NCI-H128 (cell line): ENCODE data around the gene CCDC93.

Experiments used
- DNase-seq: peaks from one replicate; lab custom pipeline; 2025; ENCODE audit not compliant: unreplicated experiment; lab: John Stamatoyannopoulos, UW

The CCDC93 gene

DNA sequence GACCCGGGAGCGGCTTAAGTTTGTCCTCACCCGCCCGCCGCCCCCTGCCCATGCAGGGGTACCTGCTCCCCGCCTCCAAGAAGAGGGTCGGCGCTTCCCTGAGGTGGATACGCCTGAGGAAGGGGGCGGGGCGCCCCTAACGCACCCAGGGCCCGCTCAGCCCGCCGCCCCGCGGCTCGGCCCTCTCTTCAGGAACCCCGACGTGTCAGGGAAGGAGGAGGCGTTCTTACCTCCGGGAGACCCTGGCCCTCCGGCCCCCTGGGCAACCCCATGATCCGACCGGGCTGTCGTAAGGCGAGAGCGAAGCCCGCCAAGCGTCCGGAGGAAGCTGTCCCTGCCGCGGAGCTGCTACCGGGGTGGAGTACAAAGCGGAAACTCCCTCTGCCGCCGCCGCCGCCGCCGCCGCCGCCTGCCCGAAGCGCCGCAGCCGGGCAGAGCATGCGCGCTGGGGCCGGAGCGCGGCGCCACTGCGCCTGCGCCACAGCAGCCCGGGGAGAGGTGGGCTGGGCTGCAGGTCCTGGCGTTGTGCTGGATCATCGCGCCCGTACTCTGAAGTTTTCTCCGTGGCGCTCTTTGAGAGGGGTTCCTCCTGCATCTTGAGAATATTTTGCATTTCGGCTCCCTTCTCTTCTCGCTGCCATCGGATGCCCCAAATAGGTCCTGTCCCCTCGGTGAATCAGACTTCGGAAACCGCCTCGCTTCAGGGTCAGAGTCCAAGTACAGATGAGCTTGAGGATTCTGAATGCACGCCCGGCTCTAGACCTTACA lies at the start of gene CCDC93:
Gene CCDC93, minus strand, starts transcription at position 347 of the 768 bp plus-strand sequence. Its CDS starts 75 bp downstream, at position 272.
- DNase-seq: peak; percentile 27

- no peak for DNase-seq
These were observed 48.8 kb upstream of the CCDC93 start for GRCh38 chr2:118062669-118063068.

- DNase-seq: no peak
These were observed 48.2 kb upstream of the CCDC93 start for GRCh38 chr2:118062048-118062447.

DNA sequence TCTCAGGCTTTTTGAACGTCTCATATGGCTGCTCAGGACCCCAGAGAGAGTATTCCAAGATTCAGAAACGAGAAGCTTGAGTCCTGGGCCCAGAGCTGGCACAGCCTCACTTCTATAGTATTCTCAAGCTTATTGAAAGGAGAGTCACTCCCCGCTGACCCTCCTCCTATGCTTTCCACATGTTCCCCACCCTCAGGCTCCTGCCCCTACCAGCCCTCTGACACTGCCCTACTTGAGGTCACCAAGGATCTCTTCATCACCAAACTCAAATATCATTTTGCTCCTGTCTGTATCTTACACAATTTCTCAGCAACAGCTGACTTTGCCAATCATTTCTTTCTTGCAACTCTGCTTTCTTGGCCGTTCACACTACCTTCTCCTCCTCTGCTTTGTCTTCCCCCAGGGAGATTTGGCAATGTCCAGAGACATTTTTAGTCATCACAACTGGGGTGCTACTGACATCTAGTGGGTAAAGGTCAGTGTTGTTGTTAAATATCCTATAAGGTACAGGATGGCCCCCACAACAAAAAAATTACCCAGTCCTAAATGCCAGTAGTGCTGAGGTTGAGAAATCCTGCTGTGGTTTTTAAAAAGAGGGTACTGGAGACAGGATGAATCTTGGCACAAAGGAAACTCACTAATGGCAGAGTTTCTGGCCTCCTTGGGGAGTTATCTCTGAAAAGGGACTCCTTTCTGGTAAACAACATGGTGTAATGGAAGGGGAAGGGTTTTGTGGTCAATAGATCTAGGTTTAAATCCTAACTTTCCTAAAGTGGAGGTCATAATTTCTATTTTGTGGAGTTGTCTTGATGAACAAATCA lies 47.5 kb upstream of the CCDC93 start:
- DNase-seq: no peak

DNA sequence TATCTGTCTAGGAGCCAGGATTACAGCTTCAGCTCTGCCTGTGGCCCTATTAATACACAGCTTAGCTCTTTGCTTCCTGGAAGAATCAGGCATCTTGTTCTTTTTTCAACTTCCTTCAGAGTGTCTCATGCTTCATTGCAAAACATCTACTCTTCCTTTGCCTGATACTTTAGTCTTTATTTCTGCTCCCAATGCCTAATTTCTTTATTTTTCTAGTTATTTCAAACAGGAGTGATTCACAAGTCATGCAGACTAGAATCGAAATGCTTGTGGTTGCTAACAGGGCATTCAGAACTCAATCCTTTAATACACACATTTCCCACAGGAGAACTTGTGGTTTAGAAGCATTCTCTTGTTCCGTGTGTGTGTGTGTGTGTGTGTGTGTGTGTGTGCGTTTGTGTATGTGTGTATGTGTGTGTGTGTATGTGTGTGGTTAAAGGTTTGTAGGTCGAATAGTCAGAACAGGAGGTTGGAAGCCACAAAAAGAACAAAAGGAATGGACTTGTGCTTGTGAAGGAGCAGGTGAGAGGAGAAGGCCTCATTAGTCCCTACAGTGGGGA lies 46.1 kb upstream of the CCDC93 start:
- no peak for DNase-seq

DNA sequence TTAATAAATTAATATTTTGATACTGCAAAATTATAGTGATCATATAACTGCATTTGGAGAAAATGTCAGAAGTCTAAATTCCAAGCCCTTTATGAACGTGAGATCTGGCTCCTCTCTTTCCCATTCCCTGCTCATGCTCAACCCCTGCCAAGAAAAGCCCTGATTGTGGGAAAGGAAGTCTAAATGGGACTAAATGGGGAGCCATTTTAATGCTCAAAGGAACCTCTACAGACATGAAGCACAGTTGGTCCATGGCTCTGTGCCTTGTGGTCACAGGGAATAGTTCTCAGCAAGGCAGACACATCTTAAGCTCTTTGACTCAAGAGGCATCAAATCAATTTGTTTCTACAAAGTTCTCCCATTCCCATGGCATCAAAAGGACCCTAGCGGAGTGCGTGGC lies 45.1 kb upstream of the CCDC93 start:
- no peak for DNase-seq

DNA sequence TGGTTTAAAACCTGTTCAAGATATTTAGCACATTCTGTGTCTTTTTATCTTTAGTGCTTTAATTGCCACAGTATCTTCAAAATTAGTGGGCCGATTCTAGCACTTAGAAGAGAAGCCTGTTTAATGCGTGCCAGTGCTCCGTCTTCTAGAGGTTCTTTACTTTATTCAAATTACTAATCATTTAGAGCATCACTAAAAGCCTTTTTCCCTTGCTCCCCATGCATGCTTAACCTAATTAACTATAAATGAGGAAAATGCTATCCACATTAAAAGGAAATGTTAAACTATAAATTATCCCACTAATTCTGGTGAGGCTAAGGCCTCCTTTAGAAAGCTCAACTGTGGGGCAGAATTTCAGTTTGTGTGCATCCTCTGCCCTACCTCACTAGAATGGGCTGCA lies 42.9 kb upstream of the CCDC93 start:
- DNase-seq: no peak

DNA sequence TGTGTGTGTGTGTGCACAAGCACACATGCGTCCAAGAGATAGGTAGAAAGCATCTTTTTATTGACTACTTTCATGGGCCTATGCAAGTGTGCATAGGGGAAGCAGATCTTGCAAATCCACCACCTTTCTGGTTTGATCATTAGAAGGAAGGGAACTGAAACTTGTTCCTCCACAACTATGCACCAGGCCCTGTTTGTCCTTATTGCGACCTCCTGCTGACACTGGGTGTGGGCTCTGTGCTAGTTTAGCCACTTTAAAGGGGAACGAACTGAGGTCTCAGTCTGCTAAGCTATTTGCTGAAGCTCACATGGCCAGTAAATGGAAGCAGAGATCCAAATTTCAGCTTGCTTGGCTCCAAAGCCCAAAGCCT lies 42.3 kb upstream of the CCDC93 start:
- DNase-seq: no peak

DNA sequence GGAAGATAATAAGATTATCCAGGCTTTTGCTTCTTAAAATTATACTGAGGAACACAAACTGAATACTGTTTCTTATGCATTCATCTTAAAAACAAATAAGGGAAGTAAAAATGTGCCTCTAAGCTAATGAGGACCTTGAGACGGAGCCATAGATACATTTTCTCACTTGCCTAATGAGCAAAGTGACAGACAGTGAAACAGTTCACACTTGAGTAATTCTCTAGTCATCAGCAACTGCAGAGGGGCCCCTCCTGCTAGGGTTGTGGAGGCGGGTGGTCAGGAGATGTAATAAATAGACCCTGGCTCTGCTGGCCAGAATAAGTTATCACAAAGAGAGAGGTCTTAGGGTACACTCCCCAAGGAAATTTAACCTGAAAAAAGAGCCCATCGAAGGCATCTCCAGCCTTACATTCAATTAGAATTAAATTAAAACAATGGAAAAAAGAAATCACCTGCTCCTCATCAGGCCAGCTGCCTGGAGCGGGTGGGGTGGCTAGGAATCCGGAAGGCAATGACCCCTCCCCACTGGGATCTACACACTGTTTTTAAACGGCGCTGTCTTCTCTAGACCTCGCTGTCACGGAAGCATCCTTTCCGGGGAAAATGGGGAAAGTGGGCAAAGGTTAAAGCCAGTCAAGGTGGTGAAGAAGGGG lies 41.8 kb upstream of the CCDC93 start:
- no peak for DNase-seq

DNA sequence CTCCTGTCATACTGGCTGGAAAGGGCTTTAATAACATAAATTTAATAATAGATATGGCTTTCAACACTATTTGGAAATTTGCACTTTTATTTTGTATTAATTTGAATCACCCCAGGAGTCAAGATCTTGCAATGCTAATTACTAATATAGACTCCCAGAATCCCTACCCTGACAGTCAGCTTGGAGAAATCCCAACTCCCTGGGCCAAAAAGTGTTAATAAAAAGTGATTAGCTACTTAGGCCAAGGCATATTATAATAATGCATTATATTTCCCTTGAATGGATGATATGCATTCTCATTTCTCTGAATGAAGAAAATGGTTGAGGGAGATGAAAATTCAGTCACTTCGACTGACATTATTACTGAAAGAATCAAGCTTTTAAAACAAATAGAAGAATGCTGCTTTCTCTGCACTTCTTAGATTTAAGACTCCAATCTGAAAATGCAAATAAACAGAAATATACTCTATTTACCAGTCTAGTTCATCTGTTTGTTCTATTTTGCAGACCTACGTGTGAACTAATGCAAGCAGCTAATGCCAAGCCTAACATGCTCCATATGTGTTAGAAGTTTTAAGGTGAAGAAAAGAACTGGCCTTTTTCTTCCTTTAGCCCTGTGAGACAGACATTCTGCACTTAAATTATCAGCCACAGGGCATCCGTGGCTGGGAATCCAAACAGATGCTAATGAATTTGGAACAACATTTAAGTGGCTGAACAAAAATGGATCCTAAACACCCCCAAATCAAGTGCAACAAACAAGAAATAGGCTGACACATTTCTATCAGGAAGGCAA lies 40.5 kb upstream of the CCDC93 start:
- no peak for DNase-seq

GRCh38 chr2:118053681-118054080 lies 39.8 kb upstream of the CCDC93 start:
- DNase-seq: no peak

DNA sequence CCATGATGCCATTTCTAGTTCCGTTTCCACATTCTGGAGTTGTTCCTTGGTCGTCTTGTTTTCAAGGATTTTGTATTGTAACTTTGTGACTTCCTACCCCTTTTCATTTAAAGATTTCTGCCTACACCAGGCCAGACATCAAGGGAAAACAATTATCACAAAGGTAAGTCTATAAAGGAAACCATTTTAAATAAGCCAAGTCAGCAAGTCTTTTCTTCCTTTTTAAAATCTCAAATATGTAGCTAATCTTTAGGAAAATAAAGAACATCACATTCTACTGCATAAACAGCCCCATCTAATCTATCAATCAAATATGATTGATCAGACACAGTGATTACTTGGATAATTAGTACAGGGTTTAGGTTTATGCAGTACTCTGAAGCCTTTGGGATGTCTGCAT lies 38.6 kb upstream of the CCDC93 start:
- DNase-seq: no peak

DNA sequence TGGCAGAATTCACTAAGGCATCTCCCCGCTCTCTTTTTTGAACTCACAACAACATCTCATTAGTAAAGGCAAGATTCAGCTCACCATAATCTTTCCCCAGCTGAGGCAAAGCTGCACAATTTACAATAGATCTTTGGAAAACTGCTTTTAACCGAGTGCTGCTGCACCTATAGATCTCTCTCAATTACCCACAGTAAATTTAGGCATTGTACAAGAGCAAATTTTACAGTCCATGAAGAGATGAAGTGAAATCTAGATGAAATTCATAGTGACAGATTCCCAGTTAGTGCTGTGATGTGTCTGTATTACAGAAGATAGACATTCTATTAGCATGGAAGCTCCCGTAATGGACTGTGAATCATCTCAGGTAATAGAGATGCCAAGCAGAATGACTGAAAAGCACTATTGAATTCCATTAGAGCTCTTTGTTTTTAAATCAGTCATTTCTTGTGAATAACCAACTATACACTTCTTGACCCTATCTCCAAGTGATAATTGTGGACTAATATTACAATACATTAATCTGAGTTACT lies 38.0 kb upstream of the CCDC93 start:
- DNase-seq: no peak

GRCh38 chr2:118050974-118051373 lies 37.1 kb upstream of the CCDC93 start:
- no peak for DNase-seq

DNA sequence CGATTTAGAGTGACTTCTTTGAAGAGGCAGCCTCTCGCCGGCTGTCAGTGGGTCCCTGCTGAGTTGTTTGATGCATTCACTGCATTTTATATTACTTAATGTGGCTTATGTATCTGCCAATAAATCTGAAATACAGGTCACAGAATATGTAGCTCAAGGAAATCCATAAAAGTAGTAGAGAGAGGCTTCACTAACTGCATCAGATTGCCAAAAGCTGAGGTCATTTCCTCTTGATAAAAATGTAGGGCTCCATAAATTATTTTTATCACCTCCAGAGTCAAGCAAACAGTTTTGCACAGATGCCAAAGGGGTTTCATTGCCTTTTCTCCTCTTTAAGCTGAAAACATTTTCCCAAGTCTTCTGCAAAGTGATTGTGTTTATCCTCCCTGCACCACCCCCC lies 36.5 kb upstream of the CCDC93 start:
- no peak for DNase-seq

DNA sequence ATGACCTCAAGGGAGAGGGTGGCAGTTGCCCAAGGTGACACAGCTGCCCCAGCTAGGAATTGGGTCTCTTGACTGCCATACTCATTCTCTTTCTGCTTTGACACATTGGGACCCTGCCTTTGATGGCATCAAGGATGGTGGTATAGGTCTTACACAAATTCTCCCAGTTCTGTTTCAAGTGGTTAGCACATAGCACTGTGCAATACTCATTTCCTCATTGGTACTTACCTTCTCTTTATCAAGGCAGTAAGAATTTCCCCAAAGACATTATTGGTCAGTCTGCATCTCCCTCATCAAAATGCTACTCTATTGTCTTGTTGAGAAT lies 35.9 kb upstream of the CCDC93 start:
- DNase-seq: no peak

DNA sequence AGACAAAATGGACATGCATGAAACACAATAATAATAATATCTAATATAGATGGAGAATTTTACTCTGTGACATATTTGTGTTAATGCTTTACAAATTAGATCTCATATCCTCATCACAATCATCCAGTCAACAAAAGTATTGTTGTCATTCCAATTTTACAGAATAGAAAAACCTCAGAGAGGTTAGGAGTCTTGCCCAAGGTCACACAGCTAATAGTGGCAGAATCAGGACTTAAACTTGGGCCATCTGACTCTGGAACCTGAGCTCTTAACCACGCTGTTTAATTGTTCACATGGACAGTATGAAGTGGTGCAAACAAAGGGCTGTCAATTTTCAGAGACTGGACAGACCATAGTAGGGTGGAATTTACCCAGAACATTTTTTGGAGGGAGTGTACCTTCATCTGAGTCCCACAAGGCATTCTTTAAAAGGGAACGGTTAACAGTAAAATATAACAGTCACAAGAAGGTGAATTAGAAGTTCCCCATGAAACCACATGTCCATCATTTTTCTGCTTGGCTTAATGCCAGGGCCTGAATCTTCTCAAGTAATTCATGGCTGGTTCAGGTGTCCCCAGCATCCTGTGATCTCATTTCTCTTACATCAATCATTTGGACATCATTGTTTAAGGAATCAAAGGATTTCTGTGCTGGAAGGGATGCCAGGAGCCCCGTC lies 35.4 kb upstream of the CCDC93 start:
- no peak for DNase-seq

GRCh38 chr2:118048401-118048800 lies 34.5 kb upstream of the CCDC93 start:
- no peak for DNase-seq

DNA sequence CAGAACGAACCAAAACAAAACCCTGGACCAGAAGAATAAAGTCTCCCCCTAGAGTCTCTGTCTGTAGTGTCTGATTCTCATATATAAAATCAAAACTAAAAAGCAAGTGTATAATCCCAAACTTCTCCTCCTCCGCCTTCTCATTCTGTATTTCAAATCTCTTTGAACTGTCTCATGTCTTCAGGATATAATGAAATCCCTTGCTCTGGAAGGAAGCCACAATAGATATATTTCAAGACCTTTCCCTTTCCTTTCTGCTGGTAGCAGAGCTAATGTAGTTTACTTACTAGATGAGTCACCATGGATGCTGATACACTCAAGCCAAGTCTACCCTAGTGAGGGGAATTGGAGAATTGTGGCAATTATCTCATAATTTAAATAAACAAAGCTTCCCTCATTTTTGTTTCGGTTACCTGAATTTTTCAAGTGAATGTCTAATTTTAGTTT lies 33.5 kb upstream of the CCDC93 start:
- no peak for DNase-seq

GRCh38 chr2:118046634-118047210 lies 32.9 kb upstream of the CCDC93 start:
- no peak for DNase-seq
